GM12878 (cell line): ENCODE measurements around the gene FHIP1A. TPM values are rescaled to one million over a fixed set of nuclear protein-coding genes. Genes with fewer than 3 reads are reported as not detected.

Experiments used
- polyA plus RNA-seq, 11 experiments: library from polyadenylated mRNA; depleted of rRNA in 4 of 11; unstranded in 6 of 11; stranded (reverse) in 5 of 11; fragments of >200 nt; fragmentation: Nextera tagmentation in 4 of 11; fragmentation: Illumina TruSeq in 1 of 11; extraction: Ambion mirVana in 4 of 11; extraction: Trizol in 1 of 11; gene quantifications; 1 replicate in 1 of 11; 2 replicates in 10 of 11; pipeline versions ENCODE4 v1.2.1 to v1.2.3, GENCODE V29; 2011 to 2016; ENCODE audit warnings: inconsistent platforms in 2 of 11, missing spikeins in 2 of 11, low read depth in 1 of 11
- total RNA-seq, 4 experiments: library from RNA; depleted of rRNA in 3 of 4; stranded (reverse); fragments of >200 nt in 3 of 4; fragmentation: Illumina TruSeq in 1 of 4; extraction: Trizol in 1 of 4; gene quantifications; 2 replicates each; pipeline versions ENCODE4 v1.2.1 to v1.2.3, GENCODE V29; 2013 to 2021

Gene FHIP1A
- total and polyA plus RNA-seq, 10 of the 15 experiments (the other 5 are each of a cell fraction or from before 2014, with no cell fraction given) = 0.02 to 5.5 (median 0.13) TPM; not detected in 1

Other genes starting within 250 kb of the FHIP1A start
- not detected in 2 replicates for gene PRSS48, start 132.0 kb upstream of the FHIP1A start, total RNA-seq (2014; rRNA removed)
- not detected in 2 replicates for gene PRSS48, start 132.0 kb upstream of the FHIP1A start, total RNA-seq (2014; rRNA removed; fragmentation: Illumina TruSeq; extraction: Trizol)
- not detected in 2 replicates for gene PRSS48, start 132.0 kb upstream of the FHIP1A start, total RNA-seq (2021)
- gene PRSS48, start 132.0 kb upstream of the FHIP1A start, polyA plus RNA-seq (2011; rRNA removed) = not detected in 2 replicates
- gene PRSS48, start 132.0 kb upstream of the FHIP1A start, polyA plus RNA-seq (2014; fragmentation: Illumina TruSeq; extraction: Trizol) = not detected in 2 replicates
- gene PRSS48, start 132.0 kb upstream of the FHIP1A start, polyA plus RNA-seq (2014; fragmentation: Nextera tagmentation; extraction: Ambion mirVana) = not detected
- gene PRSS48, start 132.0 kb upstream of the FHIP1A start, polyA plus RNA-seq (2014; rRNA removed) = not detected in 2 replicates
- gene PRSS48, start 132.0 kb upstream of the FHIP1A start, polyA plus RNA-seq (2016; fragmentation: Nextera tagmentation; extraction: Ambion mirVana) = not detected
- not detected in 2 replicates for gene SH3D19, start 83.6 kb upstream of the FHIP1A start, total RNA-seq (2014; rRNA removed)
- gene SH3D19, start 83.6 kb upstream of the FHIP1A start, total RNA-seq (2014; rRNA removed; fragmentation: Illumina TruSeq; extraction: Trizol) = not detected in 2 replicates
- gene SH3D19, start 83.6 kb upstream of the FHIP1A start, total RNA-seq (2021) = 0.24 and 0.33 TPM in 2 replicates
- 0.08 and 0.17 TPM in 2 replicates for gene SH3D19, start 83.6 kb upstream of the FHIP1A start, polyA plus RNA-seq (2011; rRNA removed)
- gene SH3D19, start 83.6 kb upstream of the FHIP1A start, polyA plus RNA-seq (2014; fragmentation: Illumina TruSeq; extraction: Trizol) = not detected in 2 replicates
- 1 to 10 TPM; 2.4 to 6.9 TPM for gene SH3D19, start 83.6 kb upstream of the FHIP1A start, polyA plus RNA-seq (2014; fragmentation: Nextera tagmentation; extraction: Ambion mirVana)
- 0.03 and 0.29 TPM in 2 replicates for gene SH3D19, start 83.6 kb upstream of the FHIP1A start, polyA plus RNA-seq (2014; rRNA removed)
- gene SH3D19, start 83.6 kb upstream of the FHIP1A start, polyA plus RNA-seq (2016; fragmentation: Nextera tagmentation; extraction: Ambion mirVana) = under 1 TPM; 0.28 to 0.33 TPM